GM12878 (cell line): Measurements from ENCODE around the gene VMP1. TPM values are rescaled to one million over a fixed set of nuclear protein-coding genes. Genes with fewer than 3 reads are reported as not detected.
A peak's percentile ranks its signal among the peaks of the same experiment; 100 is the strongest.

ENCODE experiments used
- BACH1 ChIP-seq: fragments of 450-650 bp; IDR thresholded peaks from 2 replicates; pipeline ENCODE4 v1.6.1; 2017; ENCODE audit warnings: mild to moderate bottlenecking, borderline replicate concordance
- EGR1 ChIP-seq, 2 experiments: IDR thresholded peaks; 1 replicate in 1 of 2; 2 replicates in 1 of 2; pipeline ENCODE4 v1.6.1; 2011 to 2012; ENCODE audit warnings: low read depth in 2 of 2, low read length in 2 of 2, borderline replicate concordance in 1 of 2, mild to moderate bottlenecking in 1 of 2, moderate library complexity in 1 of 2
- ESRRA ChIP-seq: IDR thresholded peaks from 2 replicates; pipeline ENCODE4 v1.6.1; 2012; ENCODE audit warnings: mild to moderate bottlenecking, low read length, improper control_type of control experiment
- HDGF ChIP-seq: fragments of 450-650 bp; IDR thresholded peaks from 2 replicates; pipeline ENCODE4 v1.6.1; 2016; ENCODE audit warnings: antibody characterized with exemption
- NFYA ChIP-seq: IDR thresholded peaks from 2 replicates; pipeline ENCODE4 v1.6.1; 2011; ENCODE audit warnings: low read depth, mild to moderate bottlenecking, low read length, improper control_type of control experiment, borderline replicate concordance
- polyA plus RNA-seq, 11 experiments: library from polyadenylated mRNA; depleted of rRNA in 4 of 11; unstranded in 6 of 11; stranded (reverse) in 5 of 11; fragments of >200 nt; fragmentation: Nextera tagmentation in 4 of 11; fragmentation: Illumina TruSeq in 1 of 11; extraction: Ambion mirVana in 4 of 11; extraction: Trizol in 1 of 11; gene quantifications; 1 replicate in 1 of 11; 2 replicates in 10 of 11; pipeline versions ENCODE4 v1.2.1 to v1.2.3, GENCODE V29; 2011 to 2016; ENCODE audit warnings: inconsistent platforms in 2 of 11, missing spikeins in 2 of 11, low read depth in 1 of 11
- total RNA-seq, 4 experiments: library from RNA; depleted of rRNA in 3 of 4; stranded (reverse); fragments of >200 nt in 3 of 4; fragmentation: Illumina TruSeq in 1 of 4; extraction: Trizol in 1 of 4; gene quantifications; 2 replicates each; pipeline versions ENCODE4 v1.2.1 to v1.2.3, GENCODE V29; 2013 to 2021
- TF ChIP-seq, protein P1 (sequence below), 3 experiments: IDR thresholded peaks in 2 of 3; conservative IDR thresholded peaks in 1 of 3; 2 replicates each; pipeline ENCODE4 v1.5.1; 2011; ENCODE audit warnings: low read depth in 3 of 3, low read length in 3 of 3, mild to moderate bottlenecking in 3 of 3, control low read depth in 2 of 3, moderate library complexity in 2 of 3, inconsistent platforms in 1 of 3, mixed read lengths in 1 of 3; ENCODE audit not compliant: control insufficient read depth in 2 of 3, insufficient read depth in 1 of 3; ENCODE audit errors: extremely low read depth in 1 of 3
- TF ChIP-seq, protein P2 (sequence below): IDR thresholded peaks from 2 replicates; pipeline ENCODE4 v1.6.1; 2011; ENCODE audit warnings: low read depth, mild to moderate bottlenecking, low read length, moderate library complexity, borderline replicate concordance; ENCODE audit errors: extremely low read depth
- TF ChIP-seq, protein P3 (sequence below): fragments of 450-650 bp; IDR thresholded peaks from 2 replicates; pipeline ENCODE4 v1.6.1; 2018; ENCODE audit warnings: borderline replicate concordance, mild to moderate bottlenecking; ENCODE audit not compliant: partially characterized antibody
- TF ChIP-seq, protein P4 (sequence below): fragments of 450-650 bp; IDR thresholded peaks from 2 replicates; pipeline ENCODE4 v1.6.1; 2016; ENCODE audit warnings: mild to moderate bottlenecking
- TF ChIP-seq, protein P5 (sequence below): IDR thresholded peaks from 2 replicates; pipeline ENCODE4 v1.6.1; 2011; ENCODE audit warnings: low read depth, low read length, improper control_type of control experiment, borderline replicate concordance
- TF ChIP-seq, protein P6 (sequence below): IDR thresholded peaks from 2 replicates; pipeline ENCODE4 v1.6.1; 2012; ENCODE audit warnings: mild to moderate bottlenecking, low read depth, low read length

VMP1 gene
- total and polyA plus RNA-seq, 10 of the 15 experiments (the other 5 are each of a cell fraction or from before 2014, with no cell fraction given), result 88.4 to 199 (median 132) TPM

DNA sequence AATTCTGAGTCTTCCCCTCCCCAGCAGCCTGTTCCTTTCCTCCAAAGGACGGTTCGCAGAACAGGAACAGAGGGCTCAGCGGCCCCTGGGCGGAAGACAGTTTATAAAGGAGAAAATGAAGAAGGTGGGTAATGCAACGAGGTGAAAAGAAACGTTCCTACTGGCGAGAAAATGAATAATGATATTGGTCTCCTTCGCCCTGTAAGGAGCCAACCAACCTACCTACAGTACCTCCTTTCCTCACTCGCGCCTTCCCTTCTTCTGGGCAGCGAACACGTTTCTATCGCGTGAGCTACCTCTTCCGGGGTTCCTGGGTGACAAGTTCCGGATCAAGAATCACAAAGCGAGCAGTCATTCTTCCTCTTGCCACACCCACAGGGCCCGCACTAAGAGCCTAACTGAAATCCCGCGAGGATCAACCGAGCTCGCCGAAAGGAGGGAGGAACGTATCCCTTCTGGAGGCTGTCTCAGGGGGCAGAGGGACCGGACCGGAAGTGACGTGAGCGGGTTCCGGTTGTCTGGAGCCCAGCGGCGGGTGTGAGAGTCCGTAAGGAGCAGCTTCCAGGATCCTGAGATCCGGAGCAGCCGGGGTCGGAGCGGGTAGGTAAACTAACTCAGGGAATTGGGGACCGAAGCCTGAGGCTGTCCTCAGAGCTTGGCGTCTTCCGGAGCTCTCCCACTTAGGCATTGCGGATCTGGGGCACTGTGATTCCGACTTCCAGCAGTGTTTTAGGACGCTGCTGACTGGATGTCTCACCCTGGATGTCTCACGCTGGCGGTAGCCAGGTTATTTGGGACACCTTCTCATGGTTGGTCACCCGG, at the start of gene VMP1, which contains the start of gene PTRH2 (continued):
- TF ChIP-seq, protein P1, sequence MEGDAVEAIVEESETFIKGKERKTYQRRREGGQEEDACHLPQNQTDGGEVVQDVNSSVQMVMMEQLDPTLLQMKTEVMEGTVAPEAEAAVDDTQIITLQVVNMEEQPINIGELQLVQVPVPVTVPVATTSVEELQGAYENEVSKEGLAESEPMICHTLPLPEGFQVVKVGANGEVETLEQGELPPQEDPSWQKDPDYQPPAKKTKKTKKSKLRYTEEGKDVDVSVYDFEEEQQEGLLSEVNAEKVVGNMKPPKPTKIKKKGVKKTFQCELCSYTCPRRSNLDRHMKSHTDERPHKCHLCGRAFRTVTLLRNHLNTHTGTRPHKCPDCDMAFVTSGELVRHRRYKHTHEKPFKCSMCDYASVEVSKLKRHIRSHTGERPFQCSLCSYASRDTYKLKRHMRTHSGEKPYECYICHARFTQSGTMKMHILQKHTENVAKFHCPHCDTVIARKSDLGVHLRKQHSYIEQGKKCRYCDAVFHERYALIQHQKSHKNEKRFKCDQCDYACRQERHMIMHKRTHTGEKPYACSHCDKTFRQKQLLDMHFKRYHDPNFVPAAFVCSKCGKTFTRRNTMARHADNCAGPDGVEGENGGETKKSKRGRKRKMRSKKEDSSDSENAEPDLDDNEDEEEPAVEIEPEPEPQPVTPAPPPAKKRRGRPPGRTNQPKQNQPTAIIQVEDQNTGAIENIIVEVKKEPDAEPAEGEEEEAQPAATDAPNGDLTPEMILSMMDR (IDR thresholded peaks at IDR 0.05 in 2 of 3, conservative IDR thresholded peaks at IDR 0.05 in 1 of 3; ENCODE audit: control insufficient read depth in 2 of 3, extremely low read depth in 1 of 3, insufficient read depth in 1 of 3, low read depth in 3 of 3, low read length in 3 of 3), result no peak
- TF ChIP-seq, protein P2, sequence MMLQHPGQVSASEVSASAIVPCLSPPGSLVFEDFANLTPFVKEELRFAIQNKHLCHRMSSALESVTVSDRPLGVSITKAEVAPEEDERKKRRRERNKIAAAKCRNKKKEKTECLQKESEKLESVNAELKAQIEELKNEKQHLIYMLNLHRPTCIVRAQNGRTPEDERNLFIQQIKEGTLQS, result no peak
- no peak for TF ChIP-seq BACH1
- 0 out of 3 replicates have a peak, but pooled peaks of 1 of the 2 experiments have one; percentile 3 for TF ChIP-seq EGR1 (IDR thresholded peaks at IDR 0.05; ENCODE audit: borderline replicate concordance in 1 of 2, low read depth in 2 of 2, low read length in 2 of 2)
- TF ChIP-seq ESRRA, result no peak
- no peak for TF ChIP-seq NFYA
- TF ChIP-seq, protein P3, sequence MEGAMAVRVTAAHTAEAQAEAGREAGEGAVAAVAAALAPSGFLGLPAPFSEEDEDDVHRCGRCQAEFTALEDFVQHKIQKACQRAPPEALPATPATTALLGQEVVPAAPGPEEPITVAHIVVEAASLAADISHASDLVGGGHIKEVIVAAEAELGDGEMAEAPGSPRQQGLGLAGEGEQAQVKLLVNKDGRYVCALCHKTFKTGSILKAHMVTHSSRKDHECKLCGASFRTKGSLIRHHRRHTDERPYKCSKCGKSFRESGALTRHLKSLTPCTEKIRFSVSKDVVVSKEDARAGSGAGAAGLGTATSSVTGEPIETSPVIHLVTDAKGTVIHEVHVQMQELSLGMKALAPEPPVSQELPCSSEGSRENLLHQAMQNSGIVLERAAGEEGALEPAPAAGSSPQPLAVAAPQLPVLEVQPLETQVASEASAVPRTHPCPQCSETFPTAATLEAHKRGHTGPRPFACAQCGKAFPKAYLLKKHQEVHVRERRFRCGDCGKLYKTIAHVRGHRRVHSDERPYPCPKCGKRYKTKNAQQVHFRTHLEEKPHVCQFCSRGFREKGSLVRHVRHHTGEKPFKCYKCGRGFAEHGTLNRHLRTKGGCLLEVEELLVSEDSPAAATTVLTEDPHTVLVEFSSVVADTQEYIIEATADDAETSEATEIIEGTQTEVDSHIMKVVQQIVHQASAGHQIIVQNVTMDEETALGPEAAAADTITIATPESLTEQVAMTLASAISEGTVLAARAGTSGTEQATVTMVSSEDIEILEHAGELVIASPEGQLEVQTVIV, result peak; percentile 61
- TF ChIP-seq, protein P4, sequence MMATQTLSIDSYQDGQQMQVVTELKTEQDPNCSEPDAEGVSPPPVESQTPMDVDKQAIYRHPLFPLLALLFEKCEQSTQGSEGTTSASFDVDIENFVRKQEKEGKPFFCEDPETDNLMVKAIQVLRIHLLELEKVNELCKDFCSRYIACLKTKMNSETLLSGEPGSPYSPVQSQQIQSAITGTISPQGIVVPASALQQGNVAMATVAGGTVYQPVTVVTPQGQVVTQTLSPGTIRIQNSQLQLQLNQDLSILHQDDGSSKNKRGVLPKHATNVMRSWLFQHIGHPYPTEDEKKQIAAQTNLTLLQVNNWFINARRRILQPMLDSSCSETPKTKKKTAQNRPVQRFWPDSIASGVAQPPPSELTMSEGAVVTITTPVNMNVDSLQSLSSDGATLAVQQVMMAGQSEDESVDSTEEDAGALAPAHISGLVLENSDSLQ, result peak; percentile 92
- TF ChIP-seq, protein P5, sequence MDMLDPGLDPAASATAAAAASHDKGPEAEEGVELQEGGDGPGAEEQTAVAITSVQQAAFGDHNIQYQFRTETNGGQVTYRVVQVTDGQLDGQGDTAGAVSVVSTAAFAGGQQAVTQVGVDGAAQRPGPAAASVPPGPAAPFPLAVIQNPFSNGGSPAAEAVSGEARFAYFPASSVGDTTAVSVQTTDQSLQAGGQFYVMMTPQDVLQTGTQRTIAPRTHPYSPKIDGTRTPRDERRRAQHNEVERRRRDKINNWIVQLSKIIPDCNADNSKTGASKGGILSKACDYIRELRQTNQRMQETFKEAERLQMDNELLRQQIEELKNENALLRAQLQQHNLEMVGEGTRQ, result no peak
- TF ChIP-seq, protein P6, sequence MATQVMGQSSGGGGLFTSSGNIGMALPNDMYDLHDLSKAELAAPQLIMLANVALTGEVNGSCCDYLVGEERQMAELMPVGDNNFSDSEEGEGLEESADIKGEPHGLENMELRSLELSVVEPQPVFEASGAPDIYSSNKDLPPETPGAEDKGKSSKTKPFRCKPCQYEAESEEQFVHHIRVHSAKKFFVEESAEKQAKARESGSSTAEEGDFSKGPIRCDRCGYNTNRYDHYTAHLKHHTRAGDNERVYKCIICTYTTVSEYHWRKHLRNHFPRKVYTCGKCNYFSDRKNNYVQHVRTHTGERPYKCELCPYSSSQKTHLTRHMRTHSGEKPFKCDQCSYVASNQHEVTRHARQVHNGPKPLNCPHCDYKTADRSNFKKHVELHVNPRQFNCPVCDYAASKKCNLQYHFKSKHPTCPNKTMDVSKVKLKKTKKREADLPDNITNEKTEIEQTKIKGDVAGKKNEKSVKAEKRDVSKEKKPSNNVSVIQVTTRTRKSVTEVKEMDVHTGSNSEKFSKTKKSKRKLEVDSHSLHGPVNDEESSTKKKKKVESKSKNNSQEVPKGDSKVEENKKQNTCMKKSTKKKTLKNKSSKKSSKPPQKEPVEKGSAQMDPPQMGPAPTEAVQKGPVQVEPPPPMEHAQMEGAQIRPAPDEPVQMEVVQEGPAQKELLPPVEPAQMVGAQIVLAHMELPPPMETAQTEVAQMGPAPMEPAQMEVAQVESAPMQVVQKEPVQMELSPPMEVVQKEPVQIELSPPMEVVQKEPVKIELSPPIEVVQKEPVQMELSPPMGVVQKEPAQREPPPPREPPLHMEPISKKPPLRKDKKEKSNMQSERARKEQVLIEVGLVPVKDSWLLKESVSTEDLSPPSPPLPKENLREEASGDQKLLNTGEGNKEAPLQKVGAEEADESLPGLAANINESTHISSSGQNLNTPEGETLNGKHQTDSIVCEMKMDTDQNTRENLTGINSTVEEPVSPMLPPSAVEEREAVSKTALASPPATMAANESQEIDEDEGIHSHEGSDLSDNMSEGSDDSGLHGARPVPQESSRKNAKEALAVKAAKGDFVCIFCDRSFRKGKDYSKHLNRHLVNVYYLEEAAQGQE, result no peak
- no peak; the same call in 1 of the 2 replicates for TF ChIP-seq HDGF
